T47D (cell line): Measurements from ENCODE around the gene LRRC10.
"Not testable (repeated sequence)": the region's sequence is repeated elsewhere in the genome, so short reads cannot be mapped to it uniquely, and the experiment has no call there.

ENCODE experiments used
- DNase-seq, 2 experiments: peaks; one replicate each; pipeline versions ENCODE4 v3.0.0 to v3.0.0-alpha.2; 2011 to 2012; ENCODE audit warnings: low read depth in 1 of 2, low spot score in 1 of 2
- JUND ChIP-seq: IDR thresholded peaks from 2 replicates; pipeline ENCODE4 v1.6.1; 2012; ENCODE audit warnings: low read depth
- in situ Hi-C: cut with HindIII; loops from 2 replicates; pipeline ENCODE4 v1.10.0; 2016; ENCODE audit warnings: low sequenced_read_pairs, low pct_unique_long_range_greater_than_20kb

The LRRC10 gene

DNA sequence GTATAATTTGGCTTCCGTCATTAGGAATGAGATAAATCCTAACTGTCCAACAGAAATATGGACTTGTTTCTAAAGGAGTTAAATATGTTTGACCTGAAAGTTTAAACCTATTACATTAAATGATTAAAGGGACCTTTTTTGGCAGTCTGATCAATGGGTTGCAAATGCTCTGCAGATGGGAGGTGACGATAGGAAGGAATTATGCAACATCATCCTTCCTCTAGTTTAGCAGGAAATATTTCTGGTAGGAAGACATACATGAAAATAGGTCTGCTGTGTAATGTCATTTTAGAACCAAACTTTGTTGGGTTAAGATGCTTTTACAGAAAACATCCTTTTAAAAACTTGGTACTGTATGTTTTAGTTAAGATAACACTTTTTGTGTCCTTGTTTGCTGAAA lies 2.6 kb downstream of the LRRC10 start:
- peak; percentile 17 to 26 for DNase-seq
- in situ Hi-C loops, result no loop called here
- TF ChIP-seq JUND, result no peak

DNA sequence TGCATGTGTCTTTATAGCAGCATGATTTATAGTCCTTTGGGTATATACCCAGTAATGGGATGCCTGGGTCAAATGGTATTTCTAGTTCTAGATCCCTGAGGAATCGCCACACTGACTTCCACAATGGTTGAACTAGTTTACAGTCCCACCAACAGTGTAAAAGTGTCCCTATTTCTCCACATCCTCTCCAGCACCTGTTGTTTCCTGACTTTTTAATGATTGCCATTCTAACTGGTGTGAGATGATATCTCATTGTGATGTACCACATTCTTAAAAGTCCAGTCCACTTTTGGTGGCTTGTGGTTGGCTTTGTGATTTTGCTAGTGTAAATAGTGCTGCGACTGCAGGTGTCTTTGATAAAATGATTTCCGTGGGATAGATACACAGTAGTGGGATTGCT lies 6.4 kb downstream of the LRRC10 start:
- DNase-seq, in situ Hi-C loops: not testable (repeated sequence)

DNA sequence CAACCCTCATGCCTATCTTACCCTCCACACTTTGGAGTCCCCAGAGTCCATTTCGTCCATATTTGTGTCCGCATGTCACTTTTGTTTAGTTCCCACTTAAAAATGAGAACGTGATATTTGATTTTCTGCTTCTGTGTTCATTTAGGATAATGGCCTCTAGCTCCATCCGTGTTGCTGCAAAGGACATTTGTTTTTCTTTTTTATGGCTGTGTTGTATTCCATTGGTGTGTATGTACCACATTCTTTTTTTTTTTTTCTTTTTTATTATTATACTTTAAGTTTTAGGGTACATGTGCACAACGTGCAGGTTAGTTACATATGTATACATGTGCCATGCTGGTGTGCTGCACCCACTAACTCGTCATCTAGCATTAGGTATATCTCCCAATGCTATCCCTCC lies 7.2 kb downstream of the LRRC10 start:
- in situ Hi-C loops, DNase-seq: not testable (repeated sequence)

DNA sequence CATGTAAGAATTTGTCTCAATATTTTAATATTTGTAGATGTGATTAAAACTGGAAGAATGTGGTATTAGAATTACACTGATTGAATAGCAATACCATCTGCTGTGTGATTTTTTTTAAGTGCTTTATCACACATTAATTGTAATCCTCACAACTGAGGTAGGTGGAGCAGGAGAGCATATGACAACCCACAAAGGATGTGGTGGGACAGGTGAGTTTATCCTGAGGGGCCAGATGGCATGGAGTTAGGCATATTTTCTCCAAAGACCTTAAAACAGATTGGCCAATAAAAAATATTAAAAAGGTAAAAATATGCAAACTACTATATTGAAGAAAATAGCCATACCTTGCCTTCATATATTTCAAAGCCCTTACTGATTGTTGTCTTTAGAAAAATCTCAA lies 7.8 kb downstream of the LRRC10 start:
- DNase-seq, result no peak
- TF ChIP-seq JUND, result no peak
- in situ Hi-C loops, result no loop called here

DNA sequence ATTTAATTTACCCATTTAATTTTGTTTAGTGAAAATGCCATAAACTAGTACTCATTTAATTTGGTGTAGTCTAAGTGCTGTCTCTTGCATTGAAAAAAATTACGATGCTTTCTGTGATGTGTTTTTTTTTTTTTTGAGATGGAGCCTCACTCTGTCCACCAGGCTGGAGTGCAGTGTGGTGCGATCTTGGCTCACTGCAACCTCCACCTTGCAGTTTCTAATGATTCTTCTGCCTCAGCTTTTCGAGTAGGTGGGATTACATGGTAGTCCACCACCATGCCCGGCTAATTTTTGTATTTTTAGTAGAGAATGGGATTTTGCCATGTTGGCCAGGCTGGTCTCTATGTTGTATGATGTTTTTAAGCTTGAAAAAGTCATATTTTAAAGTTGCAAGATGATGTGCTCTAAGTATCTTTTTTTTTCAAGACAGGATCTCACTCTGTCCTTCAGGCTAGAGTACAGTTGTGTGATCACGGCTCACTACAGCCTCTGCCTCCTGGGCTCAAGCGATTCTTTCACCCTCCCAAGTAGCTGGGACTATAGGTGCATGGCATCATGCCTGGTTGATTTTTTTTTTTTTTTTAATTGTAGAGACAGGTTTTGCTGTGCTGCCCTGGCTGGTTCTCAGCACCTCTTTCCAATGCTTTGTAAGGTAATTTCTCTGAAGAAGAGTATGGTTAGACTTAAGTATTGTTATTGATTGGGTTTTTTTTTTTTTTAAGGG lies 8.6 kb downstream of the LRRC10 start:
- in situ Hi-C loops, result no loop called here
- DNase-seq, result no peak
- no peak for TF ChIP-seq JUND

DNA sequence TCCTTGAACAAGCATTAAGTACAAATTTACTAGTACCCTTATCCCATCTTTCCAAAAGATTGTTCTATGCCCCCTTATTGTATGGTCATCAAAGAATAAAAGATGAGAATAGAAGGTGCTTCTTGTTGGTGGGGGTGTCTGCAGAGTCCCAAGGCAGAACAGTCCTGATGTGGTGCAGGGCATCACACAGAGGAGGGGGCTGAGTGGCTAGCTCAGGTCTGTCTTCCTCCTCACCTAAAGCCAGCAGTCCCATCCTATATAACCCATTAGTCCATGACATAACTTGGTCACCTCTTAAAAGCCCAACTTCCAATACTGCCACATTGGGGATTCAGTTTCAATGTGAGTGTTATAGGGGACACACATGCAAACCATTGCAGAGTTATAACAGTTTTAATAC lies 9.9 kb downstream of the LRRC10 start:
- in situ Hi-C loops, result no loop called here
- no peak for DNase-seq
- no peak for TF ChIP-seq JUND

DNA sequence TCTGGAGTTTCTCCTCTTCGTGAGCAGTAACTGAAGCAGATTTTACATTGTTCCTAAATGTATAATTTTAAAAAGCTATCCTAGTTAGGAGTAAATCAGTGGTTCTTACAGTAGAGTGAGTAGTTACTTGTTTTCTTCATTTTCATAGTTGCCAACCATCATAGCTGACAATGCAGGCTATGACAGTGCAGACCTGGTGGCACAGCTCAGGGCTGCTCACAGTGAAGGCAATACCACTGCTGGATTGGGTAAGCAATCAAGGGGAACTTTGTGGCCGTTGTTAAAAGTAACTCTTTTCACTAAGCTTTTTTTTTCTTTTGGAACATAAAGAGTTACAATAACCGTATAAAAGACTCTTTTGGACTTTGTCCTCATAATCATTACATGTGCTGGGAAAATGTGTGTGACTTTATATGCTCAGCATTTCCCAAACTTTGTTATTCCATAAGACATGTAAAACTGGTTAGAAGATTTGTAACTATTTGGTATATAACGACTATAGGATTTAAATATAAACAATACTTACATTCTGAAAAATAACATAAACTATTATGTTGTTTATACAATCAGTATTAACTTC lies 12.4 kb downstream of the LRRC10 start:
- in situ Hi-C loops, result no loop called here
- no peak for TF ChIP-seq JUND
- no peak for DNase-seq

DNA sequence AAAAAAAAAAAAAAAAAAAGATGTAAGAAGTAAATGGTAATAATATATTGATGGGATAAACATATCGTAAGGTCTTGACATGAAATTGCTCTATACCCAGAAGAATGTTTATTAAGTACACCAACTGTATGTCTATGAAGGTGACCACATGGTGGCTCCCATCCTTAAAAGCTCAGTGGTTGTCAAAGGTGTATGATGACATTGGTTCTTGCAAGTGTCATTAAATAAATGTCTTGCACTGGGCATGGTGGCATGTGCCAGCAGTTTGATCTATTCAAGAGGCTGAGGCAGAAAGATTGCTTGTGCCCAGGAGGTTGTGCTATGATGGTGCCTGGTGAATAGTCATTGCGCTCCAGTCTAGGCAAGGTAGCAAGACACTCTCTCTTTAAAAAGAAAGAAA lies 15.0 kb downstream of the LRRC10 start:
- DNase-seq, result peak in 1 of 2 experiments; percentile 58
- TF ChIP-seq JUND, result no peak
- in situ Hi-C loops, result no loop called here

DNA sequence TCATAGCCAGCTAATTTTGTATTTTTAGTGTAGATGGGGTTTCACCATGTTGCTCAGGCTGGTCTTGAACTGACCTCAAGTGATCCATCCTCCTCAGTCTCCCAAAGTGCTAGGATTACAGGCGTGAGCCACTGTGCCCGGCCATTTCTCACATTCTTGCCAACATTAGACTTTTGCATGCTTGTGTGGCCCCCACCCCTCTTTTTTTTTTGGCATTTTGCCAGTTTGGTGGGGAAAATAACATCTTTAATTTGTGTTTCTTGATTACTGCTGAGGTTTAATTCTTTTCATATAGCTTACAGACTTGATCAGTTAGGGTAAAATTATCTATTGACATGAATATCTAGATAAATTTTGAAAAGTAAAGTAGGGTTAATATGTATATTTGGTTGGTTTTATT lies 21.6 kb downstream of the LRRC10 start:
- no peak for TF ChIP-seq JUND
- in situ Hi-C loops, result no loop called here

DNA sequence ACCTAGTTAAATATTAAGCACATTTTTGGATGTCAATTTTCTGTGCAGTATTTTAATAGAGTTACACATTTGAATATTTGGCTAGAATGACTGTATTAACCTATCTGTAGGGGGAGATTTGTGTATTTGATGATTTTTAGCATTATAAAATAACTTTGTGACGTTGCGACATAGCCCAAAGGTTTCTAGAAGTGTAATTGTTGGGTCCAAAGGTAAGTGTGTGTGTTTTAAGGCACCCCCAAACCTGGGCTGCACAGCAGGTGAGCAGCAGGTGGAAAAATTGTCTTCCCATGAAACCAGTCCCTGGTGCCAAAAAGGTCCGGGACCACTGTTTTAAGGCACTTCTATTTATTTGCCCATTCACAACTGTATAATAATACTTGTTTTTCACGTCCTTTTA lies 22.2 kb downstream of the LRRC10 start:
- DNase-seq, result no peak
- no peak for TF ChIP-seq JUND
- in situ Hi-C loops, result no loop called here

More for the DNA sequence above, 21.6 kb downstream of the LRRC10 start:
- DNase-seq, result no peak

DNA sequence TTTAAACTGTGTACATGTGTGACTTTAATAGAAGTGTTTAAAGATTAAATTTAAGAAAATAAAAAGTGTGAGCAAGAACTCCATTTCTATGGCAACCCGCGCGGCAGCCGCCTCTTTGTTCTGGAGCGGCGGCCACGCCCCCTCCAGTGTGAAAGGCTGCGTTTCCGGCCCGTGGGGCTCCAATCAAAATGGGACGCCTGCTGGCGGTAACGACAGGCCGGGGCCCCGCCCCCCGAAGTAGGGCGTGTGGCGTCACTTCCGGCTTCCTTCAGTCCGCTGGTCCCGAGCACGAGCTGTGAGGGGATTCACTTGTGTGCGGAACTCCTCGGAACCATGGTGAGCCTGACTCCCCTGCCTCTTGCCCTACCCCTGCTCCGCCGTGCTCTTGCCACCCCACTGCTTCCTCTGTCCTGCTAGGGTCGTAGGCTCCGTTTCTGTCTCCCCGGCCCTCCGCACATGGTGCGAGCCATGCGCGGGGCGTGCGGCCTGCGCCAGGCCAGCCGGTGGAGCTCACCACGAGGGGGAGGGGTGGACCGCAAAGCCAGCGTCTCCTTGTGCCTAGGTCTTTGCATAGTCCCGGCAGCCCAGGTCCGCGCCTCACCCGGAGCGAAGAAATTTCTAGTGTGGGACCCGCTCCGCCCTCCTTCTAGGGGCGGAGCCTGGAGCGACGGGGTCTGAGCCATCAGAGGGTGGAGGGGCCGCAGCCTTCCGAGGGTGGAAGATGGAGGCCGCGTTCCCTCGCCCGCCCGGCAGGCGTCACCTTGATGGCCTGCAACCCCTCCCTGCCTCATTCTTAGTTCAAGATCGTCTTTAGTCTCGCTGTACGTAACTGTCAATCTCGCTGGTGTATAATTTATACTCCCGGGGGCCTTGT lies 25.3 kb downstream of the LRRC10 start, which contains the start of gene CCT2:
Gene CCT2 (plus strand): TSS at position 271 of the 874 bp plus-strand sequence. CDS start 63 bp downstream, at position 334.
- in situ Hi-C loops, result no loop called here
- peak; percentile 92 to 97 for DNase-seq
- TF ChIP-seq JUND, result no peak

DNA sequence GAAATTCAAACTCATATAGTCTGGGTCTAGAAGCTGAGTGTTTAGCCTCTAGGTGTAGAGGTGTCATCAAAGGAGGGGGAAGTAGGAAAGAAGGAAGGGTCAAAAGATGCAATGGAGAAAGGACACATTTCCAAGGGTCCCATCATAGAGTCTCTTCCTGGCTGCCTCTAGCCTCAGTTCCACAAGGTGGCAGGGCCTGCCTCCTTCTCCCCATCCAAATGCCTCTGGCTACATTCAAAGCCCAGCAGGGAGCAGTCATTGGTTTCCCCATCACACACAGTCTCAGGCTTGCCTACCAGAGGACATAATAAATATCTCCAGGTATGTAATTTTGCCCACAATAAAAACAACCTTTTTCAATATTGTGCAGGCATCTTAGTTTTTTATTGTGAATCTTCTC lies 27.5 kb downstream of the LRRC10 start:
- DNase-seq, result peak in 1 of 2 experiments; percentile 64
- no peak for TF ChIP-seq JUND
- in situ Hi-C loops, result no loop called here

DNA sequence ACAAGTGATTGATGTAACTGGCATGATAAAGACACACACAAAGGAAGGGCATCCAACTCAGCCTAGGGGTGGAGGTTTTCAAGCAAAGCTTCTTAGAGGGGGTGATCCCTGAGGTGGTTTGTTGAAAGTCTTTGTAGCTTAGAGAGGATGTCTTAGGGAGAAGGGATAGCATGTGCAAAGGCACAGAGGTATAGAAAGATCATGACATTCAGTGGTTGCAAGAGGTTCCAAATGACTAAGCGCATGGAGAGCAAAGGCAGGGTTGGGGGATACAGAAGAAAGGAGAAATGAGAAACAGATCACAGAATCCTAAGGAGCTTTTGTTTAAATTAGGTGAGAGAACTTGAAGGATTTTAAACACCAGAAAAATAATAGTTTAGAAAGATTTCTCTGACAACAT lies 30.6 kb downstream of the LRRC10 start:
- 0 out of 2 replicates have a peak, but pooled peaks have one; percentile 6 for TF ChIP-seq JUND
- DNase-seq, result peak in 1 of 2 experiments; percentile 6
- in situ Hi-C loops, result no loop called here
